Keratinocyte (primary cell): Measurements from ENCODE around the gene GRB10. TPM values are rescaled to one million over a fixed set of nuclear protein-coding genes. Genes with fewer than 3 reads are reported as not detected.
"Not testable (repeated sequence)": the region's sequence is repeated elsewhere in the genome, so short reads cannot be mapped to it uniquely, and the experiment has no call there.

Source experiments
- DNase-seq: peaks from one replicate; pipeline ENCODE4 v3.0.0-alpha.2; 2011; ENCODE audit warnings: low read depth, missing footprints, low spot score
- FAIRE-seq: peaks from 2 replicates; lab custom pipeline; 2011; peaks lifted over from hg19 to GRCh38; lab: Jason Lieb, UNC
- H2AFZ ChIP-seq: 2 replicates; pipeline ENCODE4 v1.6.0; 2012; ENCODE audit warnings: low read length, control low read depth, inconsistent platforms; ENCODE audit not compliant: control insufficient read depth
- H3K27ac ChIP-seq: 2 replicates; pipeline ENCODE4 v1.5.1; 2011; ENCODE audit warnings: low read length; ENCODE audit not compliant: control insufficient read depth, insufficient read depth
- H3K27me3 ChIP-seq: 3 replicates; pipeline ENCODE4 v1.6.0; 2011; ENCODE audit warnings: low read length; ENCODE audit not compliant: control insufficient read depth, insufficient read depth; ENCODE audit errors: extremely low read depth
- H3K36me3 ChIP-seq, 2 experiments: 2 replicates in 1 of 2; 3 replicates in 1 of 2; pipeline ENCODE4 v1.5.1; 2011; ENCODE audit warnings: low read length in 2 of 2, mild to moderate bottlenecking in 1 of 2; ENCODE audit not compliant: control insufficient read depth in 2 of 2, insufficient read depth in 2 of 2; ENCODE audit errors: extremely low read depth in 1 of 2
- H3K4me1 ChIP-seq: 3 replicates; pipeline ENCODE4 v1.5.1; 2011; ENCODE audit warnings: low read length; ENCODE audit not compliant: control insufficient read depth, insufficient read depth; ENCODE audit errors: extremely low read depth
- H3K4me2 ChIP-seq: 3 replicates; pipeline ENCODE4 v1.6.0; 2011; ENCODE audit warnings: low read depth, low read length; ENCODE audit not compliant: control insufficient read depth, insufficient read depth; ENCODE audit errors: extremely low read depth
- H3K4me3 ChIP-seq, 3 experiments: fragments of 200-600 bp in 1 of 3; sonication (generic) in 1 of 3; 2 replicates in 2 of 3; 3 replicates in 1 of 3; pipeline ENCODE4 v1.5.1; 2011 to 2016; ENCODE audit warnings: low read length in 3 of 3, mild to moderate bottlenecking in 3 of 3, control low read depth in 2 of 3, inconsistent platforms in 1 of 3, low read depth in 1 of 3, mixed read lengths in 1 of 3, mixed run types in 1 of 3, moderate library complexity in 1 of 3; ENCODE audit not compliant: control insufficient read depth in 2 of 3, insufficient read depth in 2 of 3; ENCODE audit errors: extremely low read depth in 1 of 3
- H3K79me2 ChIP-seq: 2 replicates; pipeline ENCODE4 v1.6.0; 2012; ENCODE audit warnings: low read length; ENCODE audit not compliant: control insufficient read depth, insufficient read depth
- H3K9ac ChIP-seq: 3 replicates; pipeline ENCODE4 v1.6.0; 2011; ENCODE audit warnings: low read length; ENCODE audit not compliant: control insufficient read depth, insufficient read depth; ENCODE audit errors: extremely low read depth
- H3K9me1 ChIP-seq: 3 replicates; pipeline ENCODE4 v1.6.0; 2011; ENCODE audit warnings: low read length; ENCODE audit not compliant: control insufficient read depth, insufficient read depth; ENCODE audit errors: extremely low read depth
- H3K9me3 ChIP-seq: 2 replicates; pipeline ENCODE4 v1.5.1; 2012; ENCODE audit warnings: low read depth, low read length; ENCODE audit not compliant: control insufficient read depth
- H4K20me1 ChIP-seq: 3 replicates; pipeline ENCODE4 v1.6.0; 2011; ENCODE audit warnings: low read length; ENCODE audit not compliant: control insufficient read depth, insufficient read depth; ENCODE audit errors: extremely low read depth
- CTCF ChIP-seq, 3 experiments: IDR thresholded peaks in 1 of 3; conservative IDR thresholded peaks in 1 of 3; optimal IDR thresholded peaks in 1 of 3; 2 replicates in 2 of 3; 3 replicates in 1 of 3; pipeline versions ENCODE3 to v1.5.1; 2011; ENCODE audit warnings: low read length in 3 of 3, mild to moderate bottlenecking in 3 of 3, moderate library complexity in 2 of 3, control low read depth in 1 of 3, inconsistent platforms in 1 of 3; ENCODE audit not compliant: insufficient read depth in 2 of 3; ENCODE audit errors: extremely low read depth in 1 of 3
- EZH2 ChIP-seq: IDR thresholded peaks from one replicate; pipeline ENCODE4 v1.6.1; 2012; ENCODE audit warnings: inconsistent platforms, mild to moderate bottlenecking, low read length, moderate library complexity
- dilution Hi-C: fragments of 300-500 bp; cut with MboI; formaldehyde crosslinking; loops from one replicate; pipeline ENCODE4 v1.7.0; 2020; ENCODE audit warnings: low sequenced_read_pairs; ENCODE audit not compliant: extremely low pct_ligation_motif_present
- polyA plus RNA-seq, 5 experiments: library from polyadenylated mRNA; depleted of rRNA in 3 of 5; stranded (reverse) in 3 of 5; stranded (forward) in 1 of 5; unstranded in 1 of 5; fragments of >200 nt; gene quantifications; 1 replicate in 1 of 5; 2 replicates in 3 of 5; 3 replicates in 1 of 5; pipeline versions ENCODE4 v1.2.1 to v1.2.3, GENCODE V29; 2011 to 2012; ENCODE audit warnings: missing spikeins in 2 of 5, low read depth in 1 of 5, low replicate concordance in 1 of 5

Gene GRB10
- polyA plus RNA-seq, 1 donor (not counting 4 experiments of a cell fraction or from before 2014, with no cell fraction given), result 4.4 TPM

GRCh38 chr7:50584793-50585408, 197.8 kb downstream of the GRB10 start:
- dilution Hi-C loops, result no loop called here
- DNase-seq (peak; percentile 21), FAIRE-seq (peak; percentile 91)
- H3K4me1 ChIP-seq, result peaks cover 9% of the 10 kb centered on the region
- no peaks in the 10 kb centered on the region for H3K27me3 ChIP-seq
- no peaks in the 10 kb centered on the region for H3K9me1 ChIP-seq
- no peak overlapping the region for H3K4me3 ChIP-seq
- H2AFZ ChIP-seq, result no peak overlapping the region
- no peak overlapping the region for H3K27ac ChIP-seq
- H3K9me3 ChIP-seq, result peaks cover 2% of the 10 kb centered on the region
- H4K20me1 ChIP-seq, result no peaks in the 10 kb centered on the region
- no peak overlapping the region for H3K4me2 ChIP-seq
- H3K79me2 ChIP-seq, result no peaks in the 10 kb centered on the region
- TF ChIP-seq EZH2 (no peak), CTCF (optimal IDR thresholded peaks at IDR 0.05 in 1 of 3, IDR thresholded peaks at IDR 0.05 in 1 of 3, conservative IDR thresholded peaks at IDR 0.05 in 1 of 3; ENCODE audit: extremely low read depth in 1 of 3, insufficient read depth in 2 of 3, low read length in 3 of 3) (no peak)
- H3K36me3 ChIP-seq, result no peaks in the 10 kb centered on the region
- no peak overlapping the region for H3K9ac ChIP-seq

GRCh38 chr7:50584386-50584785, 198.3 kb downstream of the GRB10 start:
- TF ChIP-seq EZH2 (no peak), CTCF (optimal IDR thresholded peaks at IDR 0.05 in 1 of 3, IDR thresholded peaks at IDR 0.05 in 1 of 3, conservative IDR thresholded peaks at IDR 0.05 in 1 of 3; ENCODE audit: extremely low read depth in 1 of 3, insufficient read depth in 2 of 3, low read length in 3 of 3) (no peak)
- Histone ChIP-seq H3K36me3 (no peaks in the 10 kb centered on the region), H3K79me2 (no peaks in the 10 kb centered on the region), H4K20me1 (no peaks in the 10 kb centered on the region), H3K9ac (no peak overlapping the region), H2AFZ (no peak overlapping the region), H3K9me1 (no peaks in the 10 kb centered on the region), H3K4me1 (peaks cover 9% of the 10 kb centered on the region), H3K9me3 (peaks cover 2% of the 10 kb centered on the region), H3K27ac (no peak overlapping the region), H3K27me3 (no peaks in the 10 kb centered on the region), H3K4me3 (no peak overlapping the region), H3K4me2 (no peak overlapping the region)
- no peak for DNase-seq
- dilution Hi-C loops, result no loop called here
- no peak for FAIRE-seq

GRCh38 chr7:50583295-50583694, 199.4 kb downstream of the GRB10 start:
- FAIRE-seq, H3K27me3 ChIP-seq: not testable (repeated sequence)

GRCh38 chr7:50582271-50582670, 200.4 kb downstream of the GRB10 start:
- DNase-seq, H3K27me3 ChIP-seq, H3K4me3 ChIP-seq, H3K79me2 ChIP-seq, H3K36me3 ChIP-seq, H2AFZ ChIP-seq, H3K27ac ChIP-seq, H3K4me2 ChIP-seq, H3K9ac ChIP-seq, FAIRE-seq, H3K9me3 ChIP-seq, H3K4me1 ChIP-seq, dilution Hi-C loops, H3K9me1 ChIP-seq, H4K20me1 ChIP-seq: not testable (repeated sequence)

More at GRCh38 chr7:50583295-50583694, 199.4 kb downstream of the GRB10 start:
- H3K9me1 ChIP-seq, H3K36me3 ChIP-seq, dilution Hi-C loops, H3K27ac ChIP-seq, H3K4me3 ChIP-seq, DNase-seq, H2AFZ ChIP-seq, H4K20me1 ChIP-seq, H3K4me1 ChIP-seq, H3K9me3 ChIP-seq, H3K79me2 ChIP-seq, H3K4me2 ChIP-seq, H3K9ac ChIP-seq: not testable (repeated sequence)
